PC-3 (cell line): ENCODE results near the gene UGT1A8.

Experiments
- EZH2 ChIP-seq: fragments of 300-600 bp; sonication (generic); IDR thresholded peaks from one replicate; pipeline ENCODE4 v1.6.1; 2017; ENCODE audit warnings: antibody characterized with exemption, mild to moderate bottlenecking, low read length; ENCODE audit not compliant: unreplicated experiment
- TF ChIP-seq, protein P1 (sequence below): fragments of 300-600 bp; sonication (generic); conservative IDR thresholded peaks from 2 replicates; pipeline ENCODE4 v1.5.1; 2017; ENCODE audit warnings: antibody characterized with exemption, low read depth, mild to moderate bottlenecking, low read length

DNA sequence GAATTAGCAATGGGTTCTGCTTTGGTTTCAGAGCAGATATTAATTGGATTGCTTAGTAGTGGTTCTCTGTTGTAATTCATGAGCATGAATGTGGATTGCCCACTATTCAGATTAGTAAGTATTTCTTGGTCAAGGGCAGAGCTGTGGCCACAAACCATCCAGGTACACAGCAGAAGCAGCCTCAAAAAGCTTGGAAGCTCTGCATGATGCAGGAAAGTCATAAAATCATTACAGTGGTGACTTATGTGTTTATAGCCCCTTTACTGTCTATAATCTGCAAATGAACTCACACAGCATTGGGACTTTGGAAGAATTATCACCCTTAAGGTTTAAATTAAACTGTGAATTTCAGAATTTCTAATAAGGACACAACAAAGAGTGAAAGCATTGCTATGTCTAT is 140.7 kb downstream of the UGT1A8 start:
- TF ChIP-seq, protein P1, sequence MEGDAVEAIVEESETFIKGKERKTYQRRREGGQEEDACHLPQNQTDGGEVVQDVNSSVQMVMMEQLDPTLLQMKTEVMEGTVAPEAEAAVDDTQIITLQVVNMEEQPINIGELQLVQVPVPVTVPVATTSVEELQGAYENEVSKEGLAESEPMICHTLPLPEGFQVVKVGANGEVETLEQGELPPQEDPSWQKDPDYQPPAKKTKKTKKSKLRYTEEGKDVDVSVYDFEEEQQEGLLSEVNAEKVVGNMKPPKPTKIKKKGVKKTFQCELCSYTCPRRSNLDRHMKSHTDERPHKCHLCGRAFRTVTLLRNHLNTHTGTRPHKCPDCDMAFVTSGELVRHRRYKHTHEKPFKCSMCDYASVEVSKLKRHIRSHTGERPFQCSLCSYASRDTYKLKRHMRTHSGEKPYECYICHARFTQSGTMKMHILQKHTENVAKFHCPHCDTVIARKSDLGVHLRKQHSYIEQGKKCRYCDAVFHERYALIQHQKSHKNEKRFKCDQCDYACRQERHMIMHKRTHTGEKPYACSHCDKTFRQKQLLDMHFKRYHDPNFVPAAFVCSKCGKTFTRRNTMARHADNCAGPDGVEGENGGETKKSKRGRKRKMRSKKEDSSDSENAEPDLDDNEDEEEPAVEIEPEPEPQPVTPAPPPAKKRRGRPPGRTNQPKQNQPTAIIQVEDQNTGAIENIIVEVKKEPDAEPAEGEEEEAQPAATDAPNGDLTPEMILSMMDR: no peak
- TF ChIP-seq EZH2: no peak
